HG03103 (cell line): ENCODE results near the gene CALU.

Experiments used
- ATAC-seq: cut with Tn5 transposase; IDR thresholded peaks from one replicate; pipeline ENCODE4 v1.9.1; 2021; ENCODE audit warnings: low read depth; ENCODE audit not compliant: unreplicated experiment

CALU gene

GRCh38 chr7:128744366-128744905, 5.3 kb downstream of the CALU start:
- ATAC-seq, result no peak

- ATAC-seq, result no peak
These were observed 6.5 kb downstream of the CALU start for GRCh38 chr7:128745706-128746105.

GRCh38 chr7:128747327-128748079, 8.3 kb downstream of the CALU start:
- no peak for ATAC-seq

GRCh38 chr7:128752251-128752650, 13.1 kb downstream of the CALU start:
- no peak for ATAC-seq

- ATAC-seq, result no peak
These were observed 16.1 kb downstream of the CALU start for GRCh38 chr7:128755075-128755818.

- no peak for ATAC-seq
These were observed 16.8 kb downstream of the CALU start for GRCh38 chr7:128755819-128756476.

GRCh38 chr7:128757203-128757602, 18.0 kb downstream of the CALU start:
- ATAC-seq, result no peak

- no peak for ATAC-seq
These were observed 19.4 kb downstream of the CALU start for GRCh38 chr7:128758553-128758952.

GRCh38 chr7:128759242-128759641, 20.1 kb downstream of the CALU start:
- ATAC-seq, result no peak

- no peak for ATAC-seq
These were observed 24.4 kb downstream of the CALU start for GRCh38 chr7:128763541-128763940.

GRCh38 chr7:128767475-128768110, 28.4 kb downstream of the CALU start:
- no peak for ATAC-seq

GRCh38 chr7:128770233-128770632, 31.1 kb downstream of the CALU start:
- no peak for ATAC-seq

GRCh38 chr7:128773604-128774003, 34.4 kb downstream of the CALU start:
- no peak for ATAC-seq

- ATAC-seq, result no peak
These were observed 35.0 kb downstream of the CALU start for GRCh38 chr7:128774029-128774689.

GRCh38 chr7:128774921-128775320, 35.8 kb downstream of the CALU start:
- ATAC-seq, result no peak

GRCh38 chr7:128775744-128776474, 36.8 kb downstream of the CALU start, which contains the start of gene OPN1SW:
OPN1SW (minus strand) TSS chr7:128775794; CDS start chr7:128775781, 13 bp downstream.
- ATAC-seq, result no peak

- no peak for ATAC-seq
These were observed 38.3 kb downstream of the CALU start for GRCh38 chr7:128777156-128778123.

GRCh38 chr7:128778946-128779345, 39.8 kb downstream of the CALU start:
- no peak for ATAC-seq
